ENCODE measurements around the gene CHPF.

The CHPF gene

GRCh38 chr2:219515874-219516629, 27.6 kb downstream of the CHPF start:
- TF ChIP-seq EZH2phosphoT487 (conservative IDR thresholded peaks at IDR 0.05; ENCODE audit: low read length) (no peak), CTCF (IDR thresholded peaks at IDR 0.05; ENCODE audit: insufficient read depth, low read length, poor library complexity, severe bottlenecking) (no peak)
- Histone ChIP-seq H4K20me1 (ENCODE audit: low read depth, low read length) (no peaks in the 10 kb centered on the region), H3K9me2 (replicated peaks; ENCODE audit: insufficient read depth, low read length) (no peaks in the 10 kb centered on the region), H3K27ac (ENCODE audit: low read depth, low read length) (no peak overlapping the region), H3K9me3 (ENCODE audit: insufficient read depth, low read length) (no peaks in the 10 kb centered on the region), H3K9ac (ENCODE audit: low read length) (no peak overlapping the region), H3K27me3 (ENCODE audit: low read length) (no peaks in the 10 kb centered on the region), H2AFZ (ENCODE audit: low read depth, low read length, severe bottlenecking) (no peak overlapping the region), H3F3A (ENCODE audit: insufficient read depth) (no peaks in the 10 kb centered on the region), H3K36me3 (ENCODE audit: low read length) (no peaks in the 10 kb centered on the region), H3K79me2 (ENCODE audit: insufficient read depth, low read length) (no peaks in the 10 kb centered on the region), H3K4me2 (ENCODE audit: low read depth, low read length, poor library complexity, severe bottlenecking) (no peak overlapping the region), H3K4me3 (ENCODE audit: insufficient read depth, low read length, poor library complexity, severe bottlenecking) (no peak overlapping the region)

GRCh38 chr2:219514836-219515235, 28.8 kb downstream of the CHPF start:
- Histone ChIP-seq H3F3A (ENCODE audit: insufficient read depth) (no peaks in the 10 kb centered on the region), H3K27ac (ENCODE audit: low read depth, low read length) (no peak overlapping the region), H3K9me2 (replicated peaks; ENCODE audit: insufficient read depth, low read length) (no peaks in the 10 kb centered on the region), H3K9me3 (ENCODE audit: insufficient read depth, low read length) (no peaks in the 10 kb centered on the region), H3K4me3 (ENCODE audit: insufficient read depth, low read length, poor library complexity, severe bottlenecking) (no peak overlapping the region), H3K9ac (ENCODE audit: low read length) (no peak overlapping the region), H3K79me2 (ENCODE audit: insufficient read depth, low read length) (no peaks in the 10 kb centered on the region), H4K20me1 (ENCODE audit: low read depth, low read length) (no peaks in the 10 kb centered on the region), H3K27me3 (ENCODE audit: low read length) (no peaks in the 10 kb centered on the region), H2AFZ (ENCODE audit: low read depth, low read length, severe bottlenecking) (no peak overlapping the region), H3K4me2 (ENCODE audit: low read depth, low read length, poor library complexity, severe bottlenecking) (no peak overlapping the region), H3K36me3 (ENCODE audit: low read length) (no peaks in the 10 kb centered on the region)
- TF ChIP-seq EZH2phosphoT487 (conservative IDR thresholded peaks at IDR 0.05; ENCODE audit: low read length) (no peak), CTCF (IDR thresholded peaks at IDR 0.05; ENCODE audit: insufficient read depth, low read length, poor library complexity, severe bottlenecking) (no peak)

- no peak within 1 kb of the TSS for H2AFZ ChIP-seq (ENCODE audit: low read depth, low read length, severe bottlenecking)
- no peaks in the 10 kb centered on the region for H4K20me1 ChIP-seq (ENCODE audit: low read depth, low read length)
- H3K9ac ChIP-seq (ENCODE audit: low read length), result no peak within 1 kb of the TSS
- H3K27me3 ChIP-seq (ENCODE audit: low read length), result no peaks in the 10 kb centered on the region
- no peak within 1 kb of the TSS for H3K4me2 ChIP-seq (ENCODE audit: low read depth, low read length, poor library complexity, severe bottlenecking)
- no peaks in the 10 kb centered on the region for H3K9me2 ChIP-seq (replicated peaks; ENCODE audit: insufficient read depth, low read length)
- H3K9me3 ChIP-seq (ENCODE audit: insufficient read depth, low read length), result no peaks in the 10 kb centered on the region
- TF ChIP-seq EZH2phosphoT487 (conservative IDR thresholded peaks at IDR 0.05; ENCODE audit: low read length), result no peak
- TF ChIP-seq CTCF (IDR thresholded peaks at IDR 0.05; ENCODE audit: insufficient read depth, low read length, poor library complexity, severe bottlenecking), result no peak
- no peaks in the 10 kb centered on the region for H3K79me2 ChIP-seq (ENCODE audit: insufficient read depth, low read length)
- no peaks in the 10 kb centered on the region for H3K36me3 ChIP-seq (ENCODE audit: low read length)
- H3K4me3 ChIP-seq (ENCODE audit: insufficient read depth, low read length, poor library complexity, severe bottlenecking), result no peak within 1 kb of the TSS
- H3K27ac ChIP-seq (ENCODE audit: low read depth, low read length), result no peak within 1 kb of the TSS
- H3F3A ChIP-seq (ENCODE audit: insufficient read depth), result no peaks in the 10 kb centered on the region
Observed at GRCh38 chr2:219514196-219514761, 29.3 kb downstream of the CHPF start, which contains the start of gene ASIC4. TSS of gene ASIC4 (plus strand) at chr2:219514482. CDS start at chr2:219514725, 243 bp downstream.

Measured in SU-DHL-6 (cell line).